ENCODE measurements around the gene DND1.

DND1 gene

DNA sequence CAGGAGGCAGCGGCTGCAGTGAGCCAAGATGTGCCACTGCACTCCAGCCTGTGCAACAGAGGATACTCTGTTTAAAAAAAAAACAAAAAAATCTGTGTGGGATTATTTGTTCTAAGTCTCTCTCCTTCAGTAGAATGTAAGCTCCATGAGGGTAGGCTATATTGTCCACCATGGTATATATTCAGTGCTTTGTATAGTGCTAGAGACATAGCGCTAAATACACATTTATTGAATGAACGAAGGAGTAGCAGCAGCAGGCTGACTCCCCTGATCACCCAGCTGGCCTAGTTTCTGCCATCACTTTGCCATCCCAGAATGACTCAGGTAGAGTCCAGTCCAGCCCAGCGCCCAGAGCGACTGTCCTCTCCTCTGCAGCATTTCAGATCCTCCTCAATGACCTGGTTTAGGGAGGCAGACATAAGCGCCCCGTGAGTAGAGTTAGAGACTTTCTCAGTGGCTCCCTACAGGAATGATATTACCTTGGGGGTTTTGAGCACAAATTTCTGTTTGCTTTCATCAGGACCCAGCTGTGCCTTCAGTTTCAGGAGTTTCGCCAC, 17.1 kb upstream of the DND1 start:
- DNase-seq (ENCODE audit: low read depth) = no peak
- TF ChIP-seq, protein P1, sequence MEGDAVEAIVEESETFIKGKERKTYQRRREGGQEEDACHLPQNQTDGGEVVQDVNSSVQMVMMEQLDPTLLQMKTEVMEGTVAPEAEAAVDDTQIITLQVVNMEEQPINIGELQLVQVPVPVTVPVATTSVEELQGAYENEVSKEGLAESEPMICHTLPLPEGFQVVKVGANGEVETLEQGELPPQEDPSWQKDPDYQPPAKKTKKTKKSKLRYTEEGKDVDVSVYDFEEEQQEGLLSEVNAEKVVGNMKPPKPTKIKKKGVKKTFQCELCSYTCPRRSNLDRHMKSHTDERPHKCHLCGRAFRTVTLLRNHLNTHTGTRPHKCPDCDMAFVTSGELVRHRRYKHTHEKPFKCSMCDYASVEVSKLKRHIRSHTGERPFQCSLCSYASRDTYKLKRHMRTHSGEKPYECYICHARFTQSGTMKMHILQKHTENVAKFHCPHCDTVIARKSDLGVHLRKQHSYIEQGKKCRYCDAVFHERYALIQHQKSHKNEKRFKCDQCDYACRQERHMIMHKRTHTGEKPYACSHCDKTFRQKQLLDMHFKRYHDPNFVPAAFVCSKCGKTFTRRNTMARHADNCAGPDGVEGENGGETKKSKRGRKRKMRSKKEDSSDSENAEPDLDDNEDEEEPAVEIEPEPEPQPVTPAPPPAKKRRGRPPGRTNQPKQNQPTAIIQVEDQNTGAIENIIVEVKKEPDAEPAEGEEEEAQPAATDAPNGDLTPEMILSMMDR (conservative IDR thresholded peaks at IDR 0.05; ENCODE audit: control insufficient read depth, insufficient read depth, low read depth, low read length) = no peak
- peak overlapping the region; percentile 79 for H3K4me3 ChIP-seq (ENCODE audit: control insufficient read depth, low read depth, low read length)

DNA sequence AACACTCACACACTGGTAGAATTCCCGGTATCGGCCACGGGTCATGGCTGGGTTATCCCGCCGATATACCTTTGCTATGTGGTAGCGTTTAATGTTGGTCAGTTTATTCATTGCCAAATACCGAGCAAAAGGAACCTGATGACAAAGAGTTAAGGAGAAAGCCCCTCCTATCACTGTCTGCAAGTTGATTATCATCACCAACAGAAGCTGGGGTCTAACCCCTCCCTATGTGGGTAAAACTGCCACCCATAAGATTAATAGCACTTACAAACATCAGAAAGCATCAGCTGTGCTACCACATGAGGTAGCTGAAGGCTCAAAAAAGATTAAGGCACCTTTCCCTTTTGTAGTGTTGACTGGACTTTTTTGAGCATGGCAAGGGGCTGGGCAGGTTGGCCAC, 5.6 kb upstream of the DND1 start:
- H3K4me3 ChIP-seq (ENCODE audit: control insufficient read depth, low read depth, low read length) = no peak overlapping the region
- TF ChIP-seq, protein P1 (conservative IDR thresholded peaks at IDR 0.05; ENCODE audit: control insufficient read depth, insufficient read depth, low read depth, low read length) = no peak
- DNase-seq (ENCODE audit: low read depth) = no peak

DNA sequence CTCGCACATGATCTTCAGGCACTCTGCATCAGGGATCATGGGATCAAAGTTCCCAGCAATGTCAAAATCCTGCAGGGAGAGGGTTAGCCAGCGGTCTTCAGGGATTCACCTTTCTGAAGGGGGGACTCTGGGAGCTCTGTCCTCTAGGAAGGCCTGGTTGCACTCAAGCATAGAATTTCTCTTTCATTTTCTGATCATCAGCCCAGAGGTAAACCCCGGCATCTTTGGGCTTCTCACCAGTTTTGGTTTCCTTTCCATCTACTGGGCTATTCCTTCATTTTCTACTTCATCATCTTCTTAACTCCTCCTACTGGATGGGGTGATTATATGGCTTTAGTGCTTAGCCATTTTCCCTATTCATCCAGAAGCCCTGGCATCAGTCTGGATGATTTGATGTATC, 4.6 kb upstream of the DND1 start:
- no peak overlapping the region for H3K4me3 ChIP-seq (ENCODE audit: control insufficient read depth, low read depth, low read length)
- TF ChIP-seq, protein P1 (conservative IDR thresholded peaks at IDR 0.05; ENCODE audit: control insufficient read depth, insufficient read depth, low read depth, low read length) = no peak
- no peak for DNase-seq (ENCODE audit: low read depth)

DNA sequence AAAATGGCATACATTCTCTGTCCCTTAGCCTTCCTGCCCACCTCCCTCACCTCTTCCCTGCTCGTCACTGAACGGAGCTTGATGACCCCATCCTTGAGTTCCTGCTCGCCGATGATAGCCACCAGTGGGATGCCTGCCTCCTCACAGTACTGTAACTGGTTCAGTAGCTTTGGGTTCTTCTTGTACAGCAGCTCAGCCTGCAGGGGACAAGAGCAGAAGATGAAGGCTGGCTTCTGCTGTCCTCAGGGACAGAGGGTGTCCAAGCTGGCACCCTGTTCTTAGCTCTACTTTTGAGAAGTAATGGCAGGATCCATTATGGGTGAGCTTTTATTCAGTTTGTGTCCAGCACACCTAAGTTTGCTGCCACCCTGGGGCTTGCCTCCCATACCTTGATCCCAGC, 1.3 kb upstream of the DND1 start:
- no peak overlapping the region for H3K4me3 ChIP-seq (ENCODE audit: control insufficient read depth, low read depth, low read length)
- DNase-seq (ENCODE audit: low read depth) = no peak
- TF ChIP-seq, protein P1 (conservative IDR thresholded peaks at IDR 0.05; ENCODE audit: control insufficient read depth, insufficient read depth, low read depth, low read length) = no peak

DNA sequence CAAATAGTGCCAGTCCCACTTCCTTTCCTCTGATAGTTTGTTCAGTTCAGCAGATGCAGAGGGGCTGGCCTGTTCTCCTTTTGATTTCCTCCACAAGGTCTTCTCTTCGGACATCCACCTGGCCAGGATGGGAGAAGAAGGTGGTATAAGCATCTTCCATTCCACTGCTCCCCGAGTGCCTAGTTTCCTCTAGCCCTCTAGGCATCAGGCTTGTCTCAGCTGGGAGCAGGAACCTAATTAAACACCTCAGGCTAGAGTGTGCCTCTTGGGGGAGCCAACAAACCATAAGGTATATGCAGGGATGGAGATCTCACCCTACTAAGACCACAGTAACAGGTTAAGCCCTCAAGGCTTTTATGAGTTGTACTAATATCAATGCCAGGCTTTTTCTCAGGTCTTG, 835 bp upstream of the DND1 start:
- H3K4me3 ChIP-seq (ENCODE audit: control insufficient read depth, low read depth, low read length) = no peak overlapping the region
- TF ChIP-seq, protein P1 (conservative IDR thresholded peaks at IDR 0.05; ENCODE audit: control insufficient read depth, insufficient read depth, low read depth, low read length) = no peak
- DNase-seq (ENCODE audit: low read depth) = no peak

DNA sequence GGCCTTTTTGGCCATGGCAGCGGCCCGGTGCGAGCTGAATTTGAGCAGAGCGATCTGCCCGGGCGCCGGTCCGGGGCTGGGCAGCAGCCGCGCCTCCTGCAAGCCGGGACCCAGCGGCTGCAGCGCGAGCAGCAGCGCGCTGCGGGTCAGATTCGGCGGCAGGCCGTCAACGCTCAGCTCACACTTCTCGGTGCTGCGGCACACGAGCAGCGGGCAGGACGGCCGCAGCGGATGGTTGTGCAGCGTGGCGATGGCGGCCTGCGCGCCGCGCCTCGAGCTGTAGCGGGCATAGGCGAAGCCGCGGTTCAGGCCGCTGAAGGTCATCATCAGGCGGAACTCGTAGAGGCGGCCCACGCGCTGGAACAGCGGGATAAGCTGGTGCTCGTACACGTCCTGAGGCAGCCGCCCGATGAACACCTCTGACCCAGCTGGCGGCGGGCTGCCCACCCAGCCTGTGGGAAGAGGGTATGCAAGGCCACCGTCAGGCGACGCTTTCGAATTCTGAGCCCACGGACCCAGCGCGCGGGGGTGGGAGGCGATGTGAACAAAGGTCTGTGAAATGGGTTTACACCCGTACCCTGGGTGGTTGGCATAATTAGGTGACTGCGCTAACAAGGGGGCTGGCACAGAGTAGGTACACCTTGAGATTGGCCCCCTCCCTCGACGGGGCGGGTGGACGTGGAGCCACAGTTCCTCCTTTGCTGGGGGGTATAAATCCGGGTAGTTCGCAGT, 755 bp downstream of the DND1 start:
- peak overlapping the region; percentile 1 for H3K4me3 ChIP-seq (ENCODE audit: control insufficient read depth, low read depth, low read length)
- peak; percentile 23 for DNase-seq (ENCODE audit: low read depth)
- TF ChIP-seq, protein P1 (conservative IDR thresholded peaks at IDR 0.05; ENCODE audit: control insufficient read depth, insufficient read depth, low read depth, low read length) = no peak

Data from fibroblast of mammary gland (primary cell).